GM18951 (cell line): ENCODE measurements around the gene TPSG1.
"Not testable (repeated sequence)": the region's sequence is repeated elsewhere in the genome, so short reads cannot be mapped to it uniquely, and the experiment has no call there.

Experiments
- POLR2A ChIP-seq: IDR thresholded peaks from 4 replicates; pipeline ENCODE4 v1.6.1; 2011; ENCODE audit warnings: mild to moderate bottlenecking; ENCODE audit not compliant: insufficient read length, insufficient read depth; ENCODE audit errors: extremely low read depth
- in situ Hi-C: fragments of 300-500 bp; cut with MboI; formaldehyde crosslinking; loops from one replicate; pipeline ENCODE4 v1.12.0; 2022; ENCODE audit warnings: low sequenced_read_pairs, mixed read lengths, inconsistent platforms; ENCODE audit not compliant: unreplicated experiment

The TPSG1 gene

GRCh38 chr16:1200014-1200627, 24.9 kb downstream of the TPSG1 start:
- in situ Hi-C loops, result no loop called here
- TF ChIP-seq POLR2A, result no peak

DNA sequence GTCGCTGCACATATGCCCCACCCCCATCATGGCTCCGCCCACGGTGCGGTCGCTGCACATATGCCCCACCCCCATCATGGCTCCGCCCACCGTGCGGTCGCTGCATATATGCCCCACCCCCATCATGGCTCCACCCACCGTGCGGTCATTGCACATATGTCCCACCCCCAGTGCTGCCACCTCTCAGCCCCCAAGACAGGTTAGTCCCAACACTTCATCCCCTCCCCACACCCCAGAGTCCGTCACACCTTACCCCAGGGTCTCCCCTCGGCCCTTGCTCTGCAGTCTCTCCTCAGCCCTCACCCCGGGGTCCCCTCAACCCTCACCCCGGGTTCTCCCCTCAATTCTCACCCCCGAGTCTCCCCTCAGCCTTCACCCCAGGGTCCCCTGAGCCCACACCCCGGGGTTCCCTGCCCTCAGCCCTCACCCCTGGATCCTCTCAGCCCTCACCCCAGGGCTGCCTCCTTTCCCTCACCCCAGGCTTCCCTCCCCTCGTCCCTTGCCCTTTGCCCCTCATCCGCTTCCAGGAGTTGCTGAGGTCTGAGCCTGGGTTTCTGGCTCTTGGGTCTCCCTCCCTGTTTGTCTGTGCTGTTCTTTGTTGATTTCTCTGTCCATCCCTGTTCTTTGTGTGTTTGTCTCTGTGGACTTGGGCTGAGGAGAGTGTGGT, 25.6 kb downstream of the TPSG1 start:
- TF ChIP-seq POLR2A, result no peak
- in situ Hi-C loops, result no loop called here

GRCh38 chr16:1198671-1199346, 26.3 kb downstream of the TPSG1 start:
- in situ Hi-C loops, result not testable (repeated sequence)

GRCh38 chr16:1198194-1198593, 26.9 kb downstream of the TPSG1 start:
- no peak for TF ChIP-seq POLR2A
- in situ Hi-C loops, result no loop called here

DNA sequence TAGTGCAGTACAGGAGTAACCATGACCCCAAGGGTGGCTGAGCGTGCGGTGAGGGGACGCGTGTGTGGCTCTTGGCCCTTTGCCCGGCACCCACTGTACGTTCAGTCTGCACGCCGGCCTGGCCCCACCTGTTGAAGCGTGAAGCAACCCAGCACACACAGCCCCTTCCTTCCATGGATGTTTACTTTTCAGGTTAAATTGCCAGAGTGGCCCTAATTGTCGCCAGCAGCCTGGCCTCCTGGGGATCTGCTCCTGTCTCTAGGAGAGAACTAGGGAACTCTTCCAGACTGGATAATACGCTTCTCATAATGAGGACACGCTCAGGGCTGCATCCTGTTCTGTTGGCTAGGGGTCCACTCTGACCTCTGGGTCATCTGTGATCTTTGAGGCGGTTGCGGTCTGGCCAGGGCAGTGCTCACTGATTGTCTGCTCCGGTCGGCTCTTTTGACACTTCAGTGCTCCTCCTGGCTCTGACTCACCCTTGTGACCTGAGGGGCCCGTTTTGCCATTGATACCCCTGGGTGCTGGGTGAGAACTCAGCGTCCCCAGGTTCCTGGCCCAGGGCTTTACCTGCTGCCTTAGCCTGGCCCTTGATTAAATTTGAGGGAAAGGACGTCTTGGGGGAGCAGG, 27.7 kb downstream of the TPSG1 start:
- TF ChIP-seq POLR2A, result no peak
- in situ Hi-C loops, result no loop called here

DNA sequence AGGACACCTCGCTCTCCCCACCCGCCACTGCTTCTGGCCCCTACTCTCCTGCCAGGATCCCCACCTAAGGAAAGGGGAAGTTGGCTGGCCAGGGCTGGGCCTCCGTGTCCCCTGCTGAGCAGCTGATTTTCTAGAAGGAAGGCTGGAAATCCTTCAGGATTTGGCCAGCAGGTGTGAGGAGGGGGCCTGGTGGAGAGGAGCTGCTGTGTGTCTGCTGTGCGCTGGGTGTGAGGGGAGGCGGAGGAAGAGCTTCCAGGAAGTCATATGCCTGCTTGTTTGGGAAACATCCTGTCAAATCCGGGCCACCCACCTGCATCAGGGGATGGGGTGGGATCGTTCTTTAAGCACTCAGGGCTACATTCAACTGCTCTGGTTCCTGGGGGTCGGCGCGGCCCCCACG, 28.6 kb downstream of the TPSG1 start:
- in situ Hi-C loops, result no loop called here
- TF ChIP-seq POLR2A, result no peak

- in situ Hi-C loops, result no loop called here
- no peak for TF ChIP-seq POLR2A
These were observed 29.7 kb downstream of the TPSG1 start for GRCh38 chr16:1195393-1195666.

DNA sequence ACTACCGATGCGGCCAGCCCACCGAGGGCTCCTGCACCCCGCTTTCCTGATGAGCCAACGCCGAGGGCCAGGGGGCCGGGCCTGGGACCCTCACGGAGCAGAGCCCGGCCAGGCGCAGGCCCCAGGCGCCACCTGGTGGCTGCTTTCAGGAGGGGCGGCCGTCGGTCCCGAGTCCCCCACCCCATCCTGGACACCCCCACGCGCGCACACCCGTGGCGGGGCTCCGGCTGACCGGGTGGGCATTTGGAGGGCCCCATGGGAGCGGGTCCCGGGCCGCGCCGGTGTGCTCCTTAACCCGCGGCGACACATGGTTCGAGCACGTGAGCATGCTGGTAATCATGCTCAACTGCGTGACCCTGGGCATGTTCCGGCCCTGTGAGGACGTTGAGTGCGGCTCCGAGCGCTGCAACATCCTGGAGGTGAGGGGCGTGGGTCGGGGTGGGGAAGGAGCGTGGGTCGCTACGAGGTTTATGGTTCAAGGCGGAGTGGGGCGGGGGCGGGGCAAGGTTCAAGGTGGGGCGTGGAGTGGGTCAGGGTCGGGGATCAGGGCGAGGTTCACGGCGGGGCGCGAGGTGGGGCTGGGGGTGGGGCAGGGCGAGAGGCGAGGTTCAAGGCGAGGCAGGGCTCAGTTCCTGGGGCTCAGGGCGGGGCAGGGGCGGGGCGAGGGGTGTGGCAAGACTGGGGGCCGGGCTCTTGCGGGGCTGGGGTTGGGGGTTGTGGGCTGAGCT, 30.2 kb downstream of the TPSG1 start:
- in situ Hi-C loops, result no loop called here
- no peak for TF ChIP-seq POLR2A

GRCh38 chr16:1193825-1194581, 31.1 kb downstream of the TPSG1 start:
- no peak for TF ChIP-seq POLR2A
- in situ Hi-C loops, result no loop called here

DNA sequence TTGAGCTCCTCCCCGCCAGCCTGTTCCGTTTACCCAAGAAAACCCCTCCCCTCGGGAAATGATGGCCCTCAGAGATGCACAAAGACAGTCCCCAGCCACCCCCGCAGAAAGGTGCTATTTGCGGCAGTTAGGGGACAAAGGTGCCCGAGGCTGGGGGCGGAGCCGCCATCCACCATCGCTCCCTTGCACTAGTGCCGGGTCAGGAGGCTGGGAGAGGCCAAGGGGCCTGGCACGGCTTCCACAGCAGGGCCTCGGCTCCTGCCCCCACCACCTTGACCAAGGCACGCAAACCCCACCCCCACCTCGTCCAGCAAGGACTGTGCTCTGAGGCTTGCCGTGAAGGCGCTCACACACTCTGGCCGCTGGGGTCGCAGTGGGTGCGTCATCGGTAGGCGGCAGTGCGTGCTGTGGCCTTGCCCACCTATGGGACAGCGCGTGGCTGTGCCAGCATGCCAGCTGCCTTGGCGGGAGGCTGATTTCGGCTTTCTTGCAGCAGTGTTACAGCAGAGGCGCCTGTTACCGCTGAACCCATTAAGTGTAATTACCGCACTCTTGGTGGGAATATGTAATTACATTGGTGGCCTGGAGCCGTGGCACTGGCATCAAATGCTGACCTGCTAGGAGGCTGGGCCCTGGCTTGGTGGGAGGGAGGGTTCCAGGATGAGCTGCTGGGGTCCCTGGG, 31.8 kb downstream of the TPSG1 start:
- in situ Hi-C loops, result no loop called here

DNA sequence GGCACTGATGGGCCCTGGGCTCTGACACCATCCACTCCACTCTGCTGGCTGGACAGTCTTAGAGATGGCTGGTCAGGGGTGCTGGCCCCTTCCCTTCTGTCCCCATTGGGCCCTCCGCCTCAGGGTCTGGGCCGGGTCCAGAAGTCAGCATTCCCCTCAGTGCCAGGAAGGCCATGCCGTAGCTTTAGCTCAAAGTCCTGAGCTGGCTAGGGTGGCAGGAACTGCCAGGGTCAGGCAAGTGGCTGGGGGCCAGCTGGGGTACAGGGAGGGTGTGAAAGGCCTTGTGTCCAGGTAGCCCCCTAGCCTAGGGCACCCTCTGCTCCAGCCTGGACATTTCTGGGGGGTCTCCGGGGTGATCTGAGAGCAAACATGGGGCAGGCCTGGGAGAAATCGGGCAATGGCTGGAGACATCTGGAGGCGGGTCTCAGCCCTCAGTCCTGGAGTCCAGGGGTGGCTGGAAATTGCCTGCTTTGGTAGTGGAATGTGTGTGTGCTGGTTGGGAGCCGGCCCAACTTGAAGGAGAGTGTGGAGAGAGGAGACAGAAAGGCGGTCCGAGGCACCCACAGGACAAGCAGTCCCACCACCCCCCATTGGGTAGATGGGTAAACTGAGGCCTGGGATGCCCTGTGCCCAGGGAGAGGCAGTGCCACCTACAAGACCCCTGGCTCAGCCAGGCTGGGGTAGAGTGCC, 32.5 kb downstream of the TPSG1 start:
- no peak for TF ChIP-seq POLR2A
- in situ Hi-C loops, result no loop called here

More for the DNA sequence above, 31.8 kb downstream of the TPSG1 start:
- TF ChIP-seq POLR2A, result no peak

- in situ Hi-C loops, result not testable (repeated sequence)
These were observed 34.3 kb downstream of the TPSG1 start for GRCh38 chr16:1190789-1191188.
